SK-N-SH treated with all-trans-retinoic acid at 6 μM for 48 hours (cell line): Measurements from ENCODE around the gene GRM4.

Experiments used
- BACH2 ChIP-seq: fragments of 250-450 bp; sonication (Bioruptor Pico); IDR thresholded peaks from 2 replicates; pipeline ENCODE4 v1.9.0; 2021; ENCODE audit warnings: mild to moderate bottlenecking, borderline replicate concordance
- CREB5 ChIP-seq: fragments of 250-450 bp; sonication (Bioruptor Pico); IDR thresholded peaks from 2 replicates; pipeline ENCODE4 v1.5.1; 2020; ENCODE audit warnings: low read depth, mild to moderate bottlenecking, moderate library complexity
- CSRNP3 ChIP-seq: fragments of 250-450 bp; sonication (Bioruptor Pico); IDR thresholded peaks from 2 replicates; pipeline ENCODE4 v1.5.1; 2021; ENCODE audit warnings: mild to moderate bottlenecking, moderate library complexity
- ESRRG ChIP-seq: fragments of 250-450 bp; sonication (Bioruptor Pico); IDR thresholded peaks from 2 replicates; pipeline ENCODE4 v1.6.1; 2021; ENCODE audit warnings: mild to moderate bottlenecking
- GLIS3 ChIP-seq: fragments of 250-450 bp; sonication (Bioruptor Pico); IDR thresholded peaks from 2 replicates; pipeline ENCODE4 v1.5.0; 2020; ENCODE audit warnings: mild to moderate bottlenecking, moderate library complexity
- PATZ1 ChIP-seq: fragments of 250-450 bp; sonication (Bioruptor Pico); IDR thresholded peaks from 2 replicates; pipeline ENCODE4 v1.8.0; 2020; ENCODE audit warnings: mild to moderate bottlenecking, moderate library complexity, borderline replicate concordance
- PPARA ChIP-seq: fragments of 250-450 bp; sonication (Bioruptor Pico); IDR thresholded peaks from 2 replicates; pipeline ENCODE4 v1.5.0; 2020; ENCODE audit warnings: mild to moderate bottlenecking, borderline replicate concordance
- TCF4 ChIP-seq: fragments of 250-450 bp; sonication (Bioruptor Pico); IDR thresholded peaks from 2 replicates; pipeline ENCODE4 v1.8.0; 2021; ENCODE audit warnings: mild to moderate bottlenecking, moderate library complexity, borderline replicate concordance
- TOX ChIP-seq: fragments of 250-450 bp; sonication (Bioruptor Pico); IDR thresholded peaks from 2 replicates; pipeline ENCODE4 v1.8.0; 2021; ENCODE audit warnings: mild to moderate bottlenecking, moderate library complexity, borderline replicate concordance
- ZNF565 ChIP-seq: fragments of 450-650 bp; formaldehyde crosslinking; conservative IDR thresholded peaks from 2 replicates; pipeline ENCODE4 v1.5.0; 2020; ENCODE audit warnings: low read depth, mild to moderate bottlenecking, moderate library complexity

- TF ChIP-seq CSRNP3 (CRISPR knock-in tag) (no peak), BACH2 (no peak), PPARA (CRISPR knock-in tag) (no peak), PATZ1 (CRISPR knock-in tag) (no peak), GLIS3 (no peak), TCF4 (CRISPR knock-in tag) (no peak), TOX (CRISPR knock-in tag) (no peak), ZNF565 (CRISPR knock-in tag) (no peak), CREB5 (no peak), ESRRG (CRISPR knock-in tag) (no peak)
These were observed 49.7 kb downstream of the GRM4 start for GRCh38 chr6:34096193-34096592.
